GM19463 (cell line): ENCODE measurements around the gene DET1.

ENCODE experiments used
- ATAC-seq: cut with Tn5 transposase; IDR thresholded peaks from one replicate; pipeline ENCODE4 v1.9.1; 2021; ENCODE audit warnings: mild to moderate bottlenecking, moderate library complexity; ENCODE audit not compliant: unreplicated experiment

The DET1 gene

DNA sequence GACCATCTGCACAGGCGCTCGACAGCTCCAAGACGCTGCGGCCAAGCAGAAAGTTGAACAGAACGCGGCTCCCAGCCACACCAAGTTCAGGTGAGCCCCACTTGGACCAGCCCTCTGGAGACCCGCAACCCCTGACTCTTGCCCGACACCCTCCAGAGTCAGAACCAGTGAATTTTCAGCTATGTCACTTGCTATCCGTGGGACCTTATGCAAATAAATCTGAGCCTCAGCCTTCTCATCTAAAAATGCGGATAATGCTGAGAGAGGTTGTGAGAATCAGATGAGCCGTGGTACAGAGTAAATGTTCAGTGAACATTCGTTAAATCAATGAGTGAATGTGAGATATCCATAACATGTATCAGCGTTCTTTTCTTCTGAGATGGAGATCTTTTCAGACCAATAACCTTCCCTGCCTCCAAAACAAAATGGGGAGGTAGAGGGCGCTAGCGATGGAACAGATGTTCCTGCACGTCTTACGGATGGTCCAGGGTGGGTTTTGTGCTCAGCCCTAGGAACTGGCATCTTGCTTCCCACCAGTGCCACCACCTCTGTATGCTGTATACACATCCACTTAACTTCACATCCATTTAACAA lies 78.4 kb downstream of the DET1 start:
- no peak for ATAC-seq

DNA sequence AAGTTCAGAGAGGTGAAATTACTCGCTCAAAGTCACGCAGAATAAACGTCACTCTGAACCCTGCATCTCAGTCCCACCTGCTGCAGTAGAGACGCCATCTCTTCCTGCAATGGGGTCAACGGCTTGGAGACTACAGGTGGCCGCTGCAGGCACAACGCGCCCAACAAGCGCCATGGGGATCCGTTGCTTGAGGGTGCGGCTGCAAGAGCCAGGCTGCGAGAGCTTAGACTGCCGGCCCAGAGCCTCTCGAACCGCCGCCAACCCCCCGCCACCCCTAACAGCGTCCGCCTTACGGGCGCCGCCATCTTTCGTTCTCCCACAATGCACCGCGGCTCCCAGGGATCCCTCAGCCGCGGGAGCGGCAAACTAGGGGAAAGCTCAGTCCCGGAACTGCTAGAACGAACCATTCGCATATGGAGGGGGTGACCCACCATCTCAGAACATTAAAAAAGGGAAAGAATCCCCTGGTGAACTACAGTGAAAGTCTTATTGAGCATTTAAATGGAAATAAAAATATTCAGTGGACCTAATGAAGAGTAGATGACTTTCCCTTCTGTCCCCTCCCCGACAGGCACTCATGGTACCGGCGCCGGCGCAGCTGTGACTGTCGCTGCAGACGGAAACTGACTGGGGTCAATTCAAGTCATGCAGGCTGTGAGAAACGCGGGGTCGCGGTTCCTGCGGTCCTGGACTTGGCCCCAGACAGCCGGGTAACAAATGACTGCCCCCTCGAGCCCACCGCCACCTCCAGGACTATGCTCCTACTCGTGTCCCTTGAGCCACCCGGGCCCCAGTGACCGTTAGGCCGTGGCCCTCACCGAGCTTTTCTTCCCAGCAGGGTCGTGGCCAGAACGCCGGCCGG lies 79.2 kb downstream of the DET1 start, which contains the start of the genes MRPL46 and MRPS11:
TSS of gene MRPL46 (minus strand) at position 316 of the 862 bp plus-strand sequence. CDS start at position 305, 11 bp downstream.
TSS of gene MRPS11 (plus strand) at position 636 of the 862 bp plus-strand sequence. CDS start at position 646, 10 bp downstream.
- peak; percentile 89 for ATAC-seq

DNA sequence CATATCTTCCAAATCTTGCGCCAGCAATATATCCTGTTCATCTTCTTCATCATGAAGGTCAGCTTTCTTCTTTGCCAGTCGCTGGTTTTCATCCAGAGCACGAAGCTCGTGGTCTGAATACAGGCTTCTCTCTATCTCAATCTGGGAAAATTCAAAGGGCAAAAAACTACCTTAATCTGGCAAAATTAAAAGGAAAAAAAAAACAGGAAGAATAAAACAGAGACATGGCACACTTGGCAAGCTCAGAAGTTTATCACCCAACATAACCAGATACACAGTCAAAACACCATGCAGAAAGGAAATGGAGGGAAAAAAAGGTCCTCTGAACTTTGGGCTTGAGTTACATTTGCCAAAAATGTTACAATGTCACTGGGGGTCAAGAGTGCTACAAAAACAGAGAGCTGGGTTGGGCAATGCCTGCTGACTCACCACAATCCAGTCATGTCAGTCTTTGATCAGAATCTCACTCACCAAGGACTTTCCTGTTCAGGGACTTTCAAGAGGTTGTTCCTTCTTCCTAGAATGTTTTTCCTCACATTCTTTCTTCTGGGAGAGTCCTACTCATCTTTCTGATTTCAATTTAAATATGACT lies 80.8 kb downstream of the DET1 start:
- no peak for ATAC-seq

DNA sequence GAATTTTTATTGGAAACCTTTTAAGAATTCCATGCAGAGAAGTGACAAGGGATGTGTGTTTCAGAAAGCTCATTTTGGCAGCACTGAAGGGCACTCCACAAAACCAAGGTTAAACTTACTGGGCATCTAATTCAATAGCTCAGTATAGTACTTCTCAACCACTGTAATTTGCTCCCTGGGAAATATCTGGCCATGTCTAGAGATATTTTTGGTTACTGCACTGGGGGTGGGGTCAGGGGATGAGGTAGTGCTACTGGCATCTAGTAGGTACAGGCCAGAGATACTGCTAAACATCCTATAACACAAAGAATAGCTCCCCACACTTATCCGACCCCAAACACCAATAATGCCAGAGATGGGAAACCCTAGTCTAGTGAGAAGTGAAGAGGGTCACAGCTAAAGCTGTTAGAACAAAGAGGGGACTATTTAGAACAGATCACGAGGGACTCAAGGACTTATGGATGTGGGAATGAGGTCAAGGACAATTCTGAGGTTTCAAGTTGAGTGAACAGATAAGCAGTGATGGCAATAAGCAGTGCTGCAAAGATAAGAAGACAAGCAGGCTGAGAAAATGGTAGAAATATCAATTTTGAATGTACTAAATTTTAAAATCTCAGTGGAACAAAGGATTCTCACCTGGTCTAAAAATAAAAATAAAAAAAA lies 82.5 kb downstream of the DET1 start:
- no peak for ATAC-seq
